NT2/D1 (cell line): ENCODE data around the gene PXYLP1.

Experiments used
- SUZ12 ChIP-seq: IDR thresholded peaks from 2 replicates; pipeline ENCODE4 v1.6.1; 2011; ENCODE audit not compliant: insufficient read length, insufficient read depth; ENCODE audit errors: extremely low read depth
- YY1 ChIP-seq: IDR thresholded peaks from 2 replicates; pipeline ENCODE4 v1.6.1; 2011; ENCODE audit not compliant: insufficient read length, insufficient read depth
- ZNF274 ChIP-seq: IDR thresholded peaks from 2 replicates; pipeline ENCODE4 v1.6.1; 2011; ENCODE audit warnings: mild to moderate bottlenecking, low read depth, low read length

DNA sequence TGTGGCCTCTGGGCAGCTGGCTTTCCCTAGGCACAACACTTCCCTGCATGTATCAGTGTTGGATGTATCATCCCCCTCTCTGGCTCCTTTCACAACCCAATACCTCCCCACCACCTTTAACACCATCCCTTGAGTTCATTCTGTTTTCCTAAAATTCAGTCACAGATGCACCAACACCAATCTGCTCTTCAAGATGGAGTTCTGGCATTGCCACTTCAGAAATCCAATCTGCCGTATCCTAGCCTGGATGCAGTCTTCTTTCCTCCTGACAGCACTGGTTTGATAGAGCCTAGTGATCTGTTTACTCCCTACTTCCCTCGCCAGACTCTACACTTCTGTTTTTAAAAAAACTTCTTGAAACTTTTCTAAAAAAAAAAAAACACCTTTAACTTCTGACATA lies 21.7 kb downstream of the PXYLP1 start:
- no peak for TF ChIP-seq SUZ12
- no peak for TF ChIP-seq YY1
- no peak for TF ChIP-seq ZNF274
